ENCODE measurements around the gene LRRC14B.

DNA sequence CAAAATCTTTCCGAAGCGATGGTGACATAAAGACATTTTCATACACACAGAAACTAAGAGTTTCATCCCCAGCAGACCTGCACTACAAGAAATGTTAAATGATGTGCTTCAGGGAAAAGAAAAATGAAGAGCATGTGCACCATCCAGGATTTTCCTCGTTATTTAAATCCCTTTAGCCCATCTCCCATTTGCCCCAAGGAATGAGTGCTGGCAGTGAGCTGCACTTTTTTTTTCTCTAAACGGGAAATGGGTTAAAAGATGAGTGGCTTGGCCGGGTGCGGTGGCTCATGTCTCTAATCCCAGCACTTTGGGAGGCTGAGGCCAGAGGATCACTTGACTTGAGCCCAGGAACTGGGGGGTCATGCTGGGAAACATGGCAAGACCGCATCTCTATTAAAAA lies 6.8 kb upstream of the LRRC14B start:
- no peak for TF ChIP-seq POLR2A (IDR thresholded peaks at IDR 0.05)
- TF ChIP-seq, protein P1, sequence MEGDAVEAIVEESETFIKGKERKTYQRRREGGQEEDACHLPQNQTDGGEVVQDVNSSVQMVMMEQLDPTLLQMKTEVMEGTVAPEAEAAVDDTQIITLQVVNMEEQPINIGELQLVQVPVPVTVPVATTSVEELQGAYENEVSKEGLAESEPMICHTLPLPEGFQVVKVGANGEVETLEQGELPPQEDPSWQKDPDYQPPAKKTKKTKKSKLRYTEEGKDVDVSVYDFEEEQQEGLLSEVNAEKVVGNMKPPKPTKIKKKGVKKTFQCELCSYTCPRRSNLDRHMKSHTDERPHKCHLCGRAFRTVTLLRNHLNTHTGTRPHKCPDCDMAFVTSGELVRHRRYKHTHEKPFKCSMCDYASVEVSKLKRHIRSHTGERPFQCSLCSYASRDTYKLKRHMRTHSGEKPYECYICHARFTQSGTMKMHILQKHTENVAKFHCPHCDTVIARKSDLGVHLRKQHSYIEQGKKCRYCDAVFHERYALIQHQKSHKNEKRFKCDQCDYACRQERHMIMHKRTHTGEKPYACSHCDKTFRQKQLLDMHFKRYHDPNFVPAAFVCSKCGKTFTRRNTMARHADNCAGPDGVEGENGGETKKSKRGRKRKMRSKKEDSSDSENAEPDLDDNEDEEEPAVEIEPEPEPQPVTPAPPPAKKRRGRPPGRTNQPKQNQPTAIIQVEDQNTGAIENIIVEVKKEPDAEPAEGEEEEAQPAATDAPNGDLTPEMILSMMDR (IDR thresholded peaks at IDR 0.05 in 4 of 5, conservative IDR thresholded peaks at IDR 0.05 in 1 of 5), result no peak
